GM21390 (cell line): ENCODE data around the gene PLCD3.
"Not testable (repeated sequence)": the region's sequence is repeated elsewhere in the genome, so short reads cannot be mapped to it uniquely, and the experiment has no call there.

Experiments used
- ATAC-seq: cut with Tn5 transposase; IDR thresholded peaks from one replicate; pipeline ENCODE4 v1.9.1; 2021; ENCODE audit not compliant: unreplicated experiment

The PLCD3 gene

GRCh38 chr17:45135192-45135977 is 3.1 kb upstream of the PLCD3 start, which contains the start of gene ACBD4:
Gene ACBD4, plus strand, starts transcription at chr17:45135687. Its CDS starts 458 bp downstream, at chr17:45136145.
- ATAC-seq: peak; percentile 61

DNA sequence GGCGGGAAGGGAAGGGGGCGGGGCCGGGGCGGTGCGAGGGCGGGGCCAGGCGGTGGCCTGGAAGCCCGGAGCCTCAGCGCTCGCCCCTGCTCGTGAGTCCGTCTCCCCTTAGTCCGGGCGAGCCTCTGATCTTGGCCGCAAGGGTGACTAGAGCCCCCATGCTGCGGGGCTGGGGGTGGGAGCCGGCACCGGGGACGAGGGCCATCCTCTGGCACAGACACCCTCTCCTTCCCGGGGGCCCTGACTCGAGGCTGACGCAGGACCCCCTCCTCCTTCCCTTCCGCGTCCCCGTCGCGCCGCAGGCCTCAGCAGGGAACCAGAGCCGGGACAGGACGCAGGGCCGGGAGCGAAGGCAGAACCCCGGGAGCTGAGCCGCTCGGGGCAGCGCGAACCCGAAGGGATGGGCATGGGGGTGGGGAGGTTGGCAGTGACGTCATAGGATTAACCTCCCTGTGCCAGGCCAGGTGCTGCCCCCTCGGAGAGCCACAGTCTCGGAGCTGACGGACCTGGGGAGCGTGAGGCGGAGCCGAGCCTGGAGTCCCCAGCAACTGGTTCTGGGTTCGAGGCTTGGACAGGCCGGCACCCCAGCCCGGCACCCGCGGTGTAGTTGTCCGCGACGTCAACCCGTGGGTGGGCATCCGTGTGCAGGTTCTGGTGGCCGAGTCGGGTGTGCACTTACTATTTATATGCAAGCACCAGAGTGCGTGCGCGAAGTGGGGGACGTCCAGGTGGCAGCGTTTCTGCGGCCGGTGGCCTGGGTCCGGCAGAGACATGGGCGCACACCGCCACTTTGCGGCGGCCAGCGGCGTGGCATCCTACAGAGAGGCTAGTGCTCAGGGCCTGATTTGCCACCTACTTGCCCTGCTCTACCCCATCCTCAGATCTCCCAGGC is 503 bp upstream of the PLCD3 start:
- ATAC-seq: peak; percentile 31

DNA sequence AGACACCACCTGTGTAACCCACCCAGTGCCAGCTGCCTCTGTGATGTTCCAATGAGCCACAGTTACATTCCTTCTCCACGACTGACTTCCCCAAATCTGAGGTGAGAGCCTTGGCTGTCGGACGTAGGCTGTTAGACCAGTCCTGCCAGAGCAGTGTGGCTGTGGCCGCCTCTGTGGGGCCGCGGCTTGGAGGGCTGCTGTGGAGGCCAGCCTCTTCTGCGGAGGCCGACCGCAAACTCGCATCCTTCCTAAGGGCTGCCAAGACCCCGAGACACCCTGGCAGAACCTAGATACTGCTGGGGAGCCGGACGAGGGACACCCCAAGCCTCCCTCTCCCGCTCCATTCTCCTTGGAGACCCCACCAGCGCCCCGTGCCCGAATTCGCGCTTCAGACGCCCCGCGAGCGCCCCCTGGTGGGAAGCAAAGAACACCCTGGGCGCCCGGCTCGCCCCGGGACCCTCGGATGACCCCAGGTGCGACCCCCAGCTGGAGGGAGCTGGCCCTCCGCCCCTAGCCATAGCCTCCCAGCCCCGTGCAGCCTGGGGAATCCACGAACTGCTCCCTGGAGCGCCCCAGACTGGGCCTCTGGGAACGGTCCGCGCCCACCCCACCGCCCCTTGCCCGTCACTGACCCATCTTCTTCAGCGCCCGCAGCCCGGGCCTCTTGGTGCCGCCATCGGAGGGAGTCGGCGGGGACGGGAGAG is 547 bp downstream of the PLCD3 start:
- no peak for ATAC-seq

GRCh38 chr17:45130681-45131615 is 1.4 kb downstream of the PLCD3 start:
- ATAC-seq: no peak

- no peak for ATAC-seq
Observed at GRCh38 chr17:45129940-45130680, 2.2 kb downstream of the PLCD3 start.

DNA sequence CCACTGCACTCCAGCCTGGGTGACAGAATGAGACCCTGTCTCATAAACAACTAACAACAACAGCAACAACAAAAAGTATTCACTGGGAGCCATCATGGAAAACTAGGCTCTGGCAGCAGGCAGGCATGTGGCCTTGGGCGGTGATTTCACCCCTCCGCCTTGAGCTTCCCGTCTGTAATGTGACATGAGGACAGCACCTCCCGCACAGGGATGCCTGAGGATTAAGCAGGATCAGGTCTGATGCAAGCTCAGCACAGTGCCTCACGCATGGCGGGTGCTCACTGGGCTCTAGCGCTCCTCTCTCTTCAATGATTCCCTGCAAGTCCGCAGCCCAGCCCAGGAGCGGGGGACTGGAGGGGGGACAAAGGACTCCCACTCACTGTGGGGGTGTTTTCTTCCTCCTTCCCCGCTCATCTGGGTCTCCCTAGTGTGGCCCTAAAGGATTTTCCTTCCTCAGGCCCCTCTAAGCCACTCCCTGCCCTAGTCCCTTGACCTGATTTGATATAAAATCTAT is 2.8 kb downstream of the PLCD3 start:
- no peak for ATAC-seq

- ATAC-seq: no peak
Observed at GRCh38 chr17:45128989-45129388, 3.3 kb downstream of the PLCD3 start.

DNA sequence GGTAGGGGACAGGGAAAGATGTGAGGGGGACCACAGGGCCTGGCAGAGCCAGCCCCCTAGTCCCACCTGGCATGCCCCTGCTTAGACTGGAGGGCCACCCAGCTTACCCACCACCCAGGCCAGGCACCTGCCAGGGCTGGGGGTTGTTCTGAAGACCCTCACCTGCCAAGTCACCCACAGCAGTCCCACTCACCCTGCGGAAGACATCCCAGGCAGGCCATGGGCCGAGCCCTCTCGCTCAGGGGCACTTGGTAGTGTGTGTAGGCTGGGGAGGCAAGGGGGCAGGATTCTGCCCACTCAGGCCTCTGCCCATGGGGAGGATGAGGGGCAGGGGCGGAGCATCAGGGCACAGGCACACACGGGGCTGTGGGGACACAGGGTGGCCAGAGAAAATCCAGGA is 4.0 kb downstream of the PLCD3 start:
- ATAC-seq: no peak

DNA sequence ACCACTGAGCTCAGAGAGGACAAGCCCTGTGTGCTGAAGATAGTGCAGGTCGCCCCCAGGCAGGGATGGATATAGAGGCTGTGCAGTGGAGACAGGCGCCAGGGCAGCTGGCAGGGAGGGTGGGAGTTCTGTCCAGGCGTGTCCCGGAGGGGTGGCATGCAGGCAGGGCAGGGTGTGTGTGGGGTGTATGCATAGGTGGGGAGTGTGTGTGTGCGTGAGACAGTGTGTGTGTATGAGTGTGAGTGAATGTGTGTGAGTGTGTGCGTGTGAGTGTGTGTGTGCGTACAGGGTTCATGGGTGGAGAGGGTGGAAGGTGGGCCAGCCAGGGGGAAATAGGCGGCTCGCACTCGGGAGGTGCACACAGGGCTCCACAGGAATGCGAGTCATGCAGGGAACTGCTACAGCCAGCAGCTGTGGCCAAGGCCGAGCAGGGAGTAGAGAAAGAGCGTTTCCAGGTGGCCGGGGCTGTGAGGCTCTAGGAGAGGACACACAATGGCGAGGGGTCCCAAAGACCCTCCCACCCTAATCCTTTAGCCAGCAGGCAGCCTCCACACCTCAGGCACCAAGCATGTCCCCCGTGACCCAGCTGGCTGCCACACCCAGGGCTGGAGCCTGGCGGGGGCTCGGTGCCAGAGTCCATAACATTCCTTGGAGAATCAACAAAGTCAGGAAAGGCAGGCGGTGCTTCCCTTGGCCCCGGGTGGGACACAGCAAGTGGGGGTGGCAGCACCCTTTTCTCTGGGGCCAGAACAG is 4.6 kb downstream of the PLCD3 start:
- no peak for ATAC-seq

DNA sequence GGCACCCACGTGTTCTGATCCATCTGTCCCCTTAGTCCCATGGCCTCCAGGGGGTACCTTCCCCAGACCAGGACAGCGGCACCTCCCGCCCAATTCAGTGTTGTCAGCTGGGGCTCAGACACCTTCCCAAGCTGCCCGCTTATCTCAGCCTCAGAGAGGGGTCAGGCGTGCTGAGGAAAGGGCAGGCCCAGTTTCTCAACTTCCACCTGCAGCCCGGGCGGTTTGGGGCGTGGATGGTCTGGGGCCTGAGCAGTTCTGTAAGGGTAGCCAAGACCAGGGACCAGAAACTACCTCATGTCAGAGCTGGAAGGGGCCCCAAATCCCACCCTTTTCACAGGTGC is 5.1 kb downstream of the PLCD3 start:
- ATAC-seq: no peak

DNA sequence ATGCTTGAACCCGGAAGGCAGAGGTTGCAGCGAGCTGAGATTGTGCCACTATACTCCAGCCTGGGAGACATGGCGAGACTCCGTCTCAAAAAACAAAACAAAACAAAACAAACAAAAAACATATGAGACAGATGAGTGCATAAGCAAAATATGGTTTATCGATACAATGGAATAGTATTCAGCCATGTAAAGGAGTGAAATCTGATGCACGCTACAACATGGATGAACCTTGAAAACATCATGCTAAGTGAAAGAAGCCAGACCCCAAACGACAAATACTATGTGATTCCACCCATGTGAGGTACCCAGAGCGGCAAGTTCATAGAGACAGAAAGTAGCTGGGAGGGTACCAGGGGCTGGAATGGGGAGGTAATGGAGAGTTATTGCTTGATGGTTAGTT is 6.8 kb downstream of the PLCD3 start:
- ATAC-seq: no peak

GRCh38 chr17:45124797-45125122 is 7.6 kb downstream of the PLCD3 start:
- not testable (repeated sequence) for ATAC-seq

- ATAC-seq: no peak
Observed at GRCh38 chr17:45123930-45124796, 8.2 kb downstream of the PLCD3 start.

- ATAC-seq: no peak
Observed at GRCh38 chr17:45123076-45123770, 9.1 kb downstream of the PLCD3 start.

GRCh38 chr17:45121055-45121454 is 11.3 kb downstream of the PLCD3 start:
- no peak for ATAC-seq

- no peak for ATAC-seq
Observed at GRCh38 chr17:45120558-45120957, 11.8 kb downstream of the PLCD3 start.

GRCh38 chr17:45119964-45120363 is 12.4 kb downstream of the PLCD3 start:
- no peak for ATAC-seq
